Thoracic aorta (tissue), 2 donors: ENCODE data around the gene GNAZ. TPM values are rescaled to one million over a fixed set of nuclear protein-coding genes. Genes with fewer than 3 reads are reported as not detected.

Experiments
- ATAC-seq: fragments of 150-250 bp; one replicate; pipeline ENCODE4 v1.8.0; 2017; ENCODE audit warnings: low read depth; ENCODE audit not compliant: insufficient number of reproducible peaks, low FRiP score
- DNase-seq: peaks from one replicate; pipeline ENCODE4 v3.0.0-alpha.2; 2020; ENCODE audit warnings: low spot score
- H3K27ac ChIP-seq, 2 donors: fragments of 200-600 bp; sonication (generic); 1 replicate in 1 of 2; 2 replicates in 1 of 2; pipeline ENCODE4 v1.5.1; 2016; ENCODE audit warnings: mild to moderate bottlenecking in 2 of 2, moderate library complexity in 2 of 2
- H3K27me3 ChIP-seq: fragments of 200-600 bp; sonication (generic); replicated peaks from 2 replicates; pipeline ENCODE4 v1.6.0; 2016; ENCODE audit warnings: mild to moderate bottlenecking; ENCODE audit not compliant: insufficient read depth
- H3K36me3 ChIP-seq: fragments of 200-600 bp; sonication (generic); one replicate; pipeline ENCODE4 v1.5.1; 2016
- H3K4me1 ChIP-seq, 2 donors: fragments of 200-600 bp; sonication (generic); 1 replicate in 1 of 2; 2 replicates in 1 of 2; pipeline versions ENCODE4 v1.5.1 to v1.6.0; 2016; ENCODE audit warnings: low read depth in 2 of 2, mild to moderate bottlenecking in 1 of 2; ENCODE audit not compliant: control insufficient read depth in 1 of 2
- H3K4me3 ChIP-seq: fragments of 200-600 bp; sonication (generic); 2 replicates; pipeline ENCODE4 v1.5.1; 2016; ENCODE audit warnings: mild to moderate bottlenecking
- H3K9me3 ChIP-seq: fragments of 200-600 bp; sonication (generic); 2 replicates; pipeline ENCODE4 v1.5.1; 2016
- total RNA-seq, 2 donors: library from RNA; depleted of rRNA; stranded (reverse); fragments of >200 nt; gene quantifications; one replicate each; pipeline versions ENCODE4 v1.1.0 to v1.2.3, GENCODE V29; 2016
- TF ChIP-seq, protein P1 (sequence below): fragments of 200-600 bp; sonication (generic); IDR thresholded peaks from one replicate; pipeline ENCODE4 v1.5.1; 2019; ENCODE audit warnings: antibody characterized with exemption

GNAZ gene
- total RNA-seq, 2 donors from 2014 or later = 3.9 to 5.4 TPM

DNA sequence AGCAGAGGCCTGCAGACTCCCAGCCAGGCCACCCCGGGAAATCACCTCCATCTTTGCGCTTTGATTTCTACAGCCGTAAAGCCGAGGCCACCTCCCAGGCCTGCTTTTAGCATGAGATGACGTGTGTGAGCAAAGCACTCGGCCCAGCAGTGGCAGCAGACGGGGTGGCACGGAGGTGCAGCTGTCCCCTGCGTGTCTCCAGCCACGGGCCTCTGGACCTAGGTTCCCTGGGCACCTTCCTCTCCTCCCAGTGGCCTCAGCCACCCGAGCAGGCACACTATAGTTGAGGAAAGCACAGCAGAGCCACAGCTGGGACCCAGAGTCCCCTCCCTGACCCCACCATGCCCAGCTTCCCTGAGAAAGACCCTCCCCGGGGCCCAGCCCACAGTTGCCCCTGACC lies 15.9 kb downstream of the GNAZ start:
- ATAC-seq (no peak), DNase-seq (no peak)
- Histone ChIP-seq H3K9me3 (no peaks in the 10 kb centered on the region), H3K27ac (no peak overlapping the region), H3K4me3 (no peak overlapping the region), H3K4me1 (no peaks in the 10 kb centered on the region), H3K36me3 (no peaks in the 10 kb centered on the region), H3K27me3 (no peaks in the 10 kb centered on the region)
- TF ChIP-seq, protein P1, sequence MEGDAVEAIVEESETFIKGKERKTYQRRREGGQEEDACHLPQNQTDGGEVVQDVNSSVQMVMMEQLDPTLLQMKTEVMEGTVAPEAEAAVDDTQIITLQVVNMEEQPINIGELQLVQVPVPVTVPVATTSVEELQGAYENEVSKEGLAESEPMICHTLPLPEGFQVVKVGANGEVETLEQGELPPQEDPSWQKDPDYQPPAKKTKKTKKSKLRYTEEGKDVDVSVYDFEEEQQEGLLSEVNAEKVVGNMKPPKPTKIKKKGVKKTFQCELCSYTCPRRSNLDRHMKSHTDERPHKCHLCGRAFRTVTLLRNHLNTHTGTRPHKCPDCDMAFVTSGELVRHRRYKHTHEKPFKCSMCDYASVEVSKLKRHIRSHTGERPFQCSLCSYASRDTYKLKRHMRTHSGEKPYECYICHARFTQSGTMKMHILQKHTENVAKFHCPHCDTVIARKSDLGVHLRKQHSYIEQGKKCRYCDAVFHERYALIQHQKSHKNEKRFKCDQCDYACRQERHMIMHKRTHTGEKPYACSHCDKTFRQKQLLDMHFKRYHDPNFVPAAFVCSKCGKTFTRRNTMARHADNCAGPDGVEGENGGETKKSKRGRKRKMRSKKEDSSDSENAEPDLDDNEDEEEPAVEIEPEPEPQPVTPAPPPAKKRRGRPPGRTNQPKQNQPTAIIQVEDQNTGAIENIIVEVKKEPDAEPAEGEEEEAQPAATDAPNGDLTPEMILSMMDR = no peak

DNA sequence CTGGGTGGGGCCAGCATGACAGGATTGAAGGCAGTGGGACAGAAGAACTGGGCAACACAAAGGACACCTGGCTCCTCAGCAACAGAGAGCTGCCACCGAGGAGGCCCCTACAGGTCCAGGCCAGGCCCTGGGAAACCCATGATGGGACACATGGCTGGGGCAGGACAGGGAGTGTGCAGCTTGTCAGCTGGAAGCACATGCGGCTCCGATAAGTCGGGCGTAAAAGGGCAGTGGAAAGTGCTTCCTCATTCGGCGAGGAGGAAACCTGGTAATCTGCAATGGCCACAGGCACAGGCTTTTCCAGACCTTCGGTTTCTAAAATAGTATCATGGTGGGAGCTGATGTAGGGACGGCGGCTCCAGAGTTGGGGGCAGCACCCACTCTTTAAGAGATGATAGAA lies 16.5 kb downstream of the GNAZ start:
- H3K4me3 ChIP-seq = no peak overlapping the region
- no peaks in the 10 kb centered on the region for H3K9me3 ChIP-seq
- TF ChIP-seq, protein P1 = no peak
- no peaks in the 10 kb centered on the region for H3K27me3 ChIP-seq
- H3K36me3 ChIP-seq = no peaks in the 10 kb centered on the region
- ATAC-seq (no peak), DNase-seq (no peak)
- H3K4me1 ChIP-seq = no peaks in the 10 kb centered on the region
- no peak overlapping the region for H3K27ac ChIP-seq

DNA sequence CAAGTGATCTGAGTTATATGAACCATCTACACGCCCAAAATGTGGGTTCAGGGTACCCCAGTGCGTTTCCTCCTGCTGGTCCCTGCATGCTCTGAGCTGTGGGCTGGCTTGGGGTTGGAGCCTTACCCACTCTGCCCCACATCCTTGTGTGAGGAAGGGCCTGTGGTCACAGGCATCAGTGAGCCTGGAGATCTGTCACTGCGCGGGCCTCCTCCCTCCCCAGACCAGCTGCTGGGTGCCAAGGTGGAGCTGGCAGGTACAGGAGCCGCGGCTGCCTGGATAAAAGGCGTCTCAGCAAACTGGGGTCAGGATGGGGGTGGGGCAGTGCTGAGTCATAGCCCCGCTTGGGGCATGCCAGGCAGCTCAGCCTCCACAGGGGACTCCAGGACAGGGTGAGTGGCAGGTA lies 17.9 kb downstream of the GNAZ start:
- Histone ChIP-seq H3K36me3 (no peaks in the 10 kb centered on the region), H3K27me3 (no peaks in the 10 kb centered on the region), H3K4me3 (no peak overlapping the region), H3K4me1 (no peaks in the 10 kb centered on the region), H3K27ac (no peak overlapping the region), H3K9me3 (no peaks in the 10 kb centered on the region)
- TF ChIP-seq, protein P1 = no peak
- DNase-seq (no peak), ATAC-seq (no peak)

DNA sequence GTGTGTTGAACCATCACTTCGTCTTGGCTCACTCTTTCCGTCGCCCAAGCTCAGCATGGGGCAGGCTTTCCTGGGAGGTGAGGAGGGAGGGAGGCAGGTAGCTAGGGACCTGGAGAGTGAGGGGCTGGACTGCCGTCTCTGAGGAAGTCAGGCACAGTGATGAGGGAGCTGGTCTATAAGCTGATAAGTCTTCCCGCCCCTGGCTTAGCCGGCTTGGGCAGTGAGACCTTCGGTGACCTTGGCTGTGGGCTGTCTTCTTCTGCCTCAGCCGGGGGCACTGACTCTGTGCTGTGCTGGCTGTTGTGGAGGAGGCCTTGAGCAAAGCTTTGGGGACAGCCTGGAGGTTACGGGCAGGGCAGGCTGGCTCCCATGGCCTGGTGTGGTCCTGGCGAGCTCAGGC lies 18.7 kb downstream of the GNAZ start:
- Histone ChIP-seq H3K27me3 (no peaks in the 10 kb centered on the region), H3K36me3 (no peaks in the 10 kb centered on the region), H3K4me1 (no peaks in the 10 kb centered on the region), H3K27ac (no peak overlapping the region), H3K9me3 (no peaks in the 10 kb centered on the region), H3K4me3 (no peak overlapping the region)
- TF ChIP-seq, protein P1 = no peak
- DNase-seq = no peak
- ATAC-seq = no peak

DNA sequence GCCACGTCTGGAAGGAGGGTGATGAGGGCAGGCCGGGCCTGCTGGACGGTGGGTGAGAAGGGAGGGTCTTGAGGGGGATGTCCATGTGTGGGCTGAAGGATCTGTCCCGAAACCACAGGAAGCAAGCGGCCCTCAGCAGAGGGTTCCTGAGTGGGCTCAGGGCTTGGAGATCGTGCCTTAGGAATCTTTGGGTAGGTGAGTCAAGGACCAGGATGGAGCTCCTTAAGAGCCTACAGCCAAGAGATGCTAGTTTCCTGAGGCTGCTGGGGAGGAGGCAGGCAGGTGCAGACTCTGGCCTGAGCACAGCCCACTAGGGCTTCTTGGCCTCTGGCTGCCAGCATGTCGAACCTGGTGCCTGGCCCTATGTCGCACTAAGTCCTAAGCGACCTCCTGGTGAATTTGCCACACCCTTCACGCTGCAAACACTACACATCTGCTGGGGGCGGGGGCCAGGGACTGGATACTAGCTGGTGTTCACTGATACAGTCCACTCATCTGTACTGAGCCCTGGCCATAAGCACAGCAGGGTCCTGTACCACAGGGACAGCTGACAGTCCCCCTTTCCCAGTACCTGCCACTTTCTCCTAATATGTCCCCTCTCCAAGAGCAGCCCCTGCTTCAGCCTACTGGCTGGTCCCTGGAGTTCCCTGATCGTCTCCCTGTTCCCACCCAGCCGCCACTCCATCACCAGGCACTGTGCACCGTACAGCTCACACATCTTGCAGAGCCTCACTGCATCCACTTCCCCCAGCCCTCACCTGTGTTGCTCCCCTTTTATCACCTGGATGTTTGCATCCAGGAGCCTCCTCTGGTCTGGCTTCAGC lies 19.5 kb downstream of the GNAZ start:
- Histone ChIP-seq H3K4me3 (no peak overlapping the region), H3K9me3 (no peaks in the 10 kb centered on the region), H3K27ac (no peak overlapping the region), H3K27me3 (no peaks in the 10 kb centered on the region), H3K4me1 (no peaks in the 10 kb centered on the region), H3K36me3 (no peaks in the 10 kb centered on the region)
- DNase-seq (no peak), ATAC-seq (no peak)
- TF ChIP-seq, protein P1 = no peak
